K562 (cell line): ENCODE measurements around the gene CABP2. TPM values are rescaled to one million over a fixed set of nuclear protein-coding genes. Genes with fewer than 3 reads are reported as not detected.

Experiments
- ATAC-seq: fragments of 200-7000 bp; cut with Tn5 transposase; 3 replicates; pipeline ENCODE4 v1.9.1; 2020; ENCODE audit warnings: moderate library complexity
- BruUV-seq: library from RNA; stranded (reverse); fragments of 400-500 nt; replicated peaks from 2 replicates; lab custom pipeline; 2021; lab: Mats Ljungman, UMichigan
- CTCF ChIA-PET: fragments of 300-600 bp; formaldehyde crosslinking; extraction: SDS; loops from one replicate; lab custom pipeline; 2021; ENCODE audit warnings: low intra/inter-chr PET ratio; lab: Yijun Ruan, JAX
- POLR2A ChIA-PET: fragments of 300-600, 350-650 bp; sonication (Branson Sonifier 250); formaldehyde crosslinking; extraction: SDS; loops from one replicate; lab custom pipeline; 2021; ENCODE audit warnings: antibody characterized with exemption, inconsistent platforms; lab: Yijun Ruan, JAX
- DNase-seq, 4 experiments: peaks; one replicate each; pipeline versions ENCODE4 v3.0.0 to v3.0.0-alpha.2; 2011 to 2018; ENCODE audit warnings: low spot score in 3 of 4, mixed read lengths in 3 of 4; ENCODE audit errors: extremely low read depth in 1 of 4
- FAIRE-seq: peaks from 2 replicates; lab custom pipeline; 2011; peaks lifted over from hg19 to GRCh38; lab: Jason Lieb, UNC
- H2AFZ ChIP-seq: 2 replicates; pipeline ENCODE4 v1.6.0; 2011; ENCODE audit warnings: low read depth, low read length, control low read depth, inconsistent platforms
- H3K27ac ChIP-seq: fragments of 200-600 bp; 3 replicates; pipeline ENCODE4 v1.8.0; 2011; ENCODE audit warnings: low read depth, mild to moderate bottlenecking, control low read depth, inconsistent platforms, low read length, moderate library complexity, mixed read lengths; ENCODE audit errors: extremely low read depth
- H3K27me3 ChIP-seq, 2 experiments: fragments of 300-600 bp in 1 of 2; 2 replicates in 1 of 2; 3 replicates in 1 of 2; pipeline versions ENCODE4 v1.6.0 to v1.8.0; 2011; ENCODE audit warnings: inconsistent platforms in 2 of 2, low read length in 2 of 2, mild to moderate bottlenecking in 1 of 2, mixed read lengths in 1 of 2, moderate library complexity in 1 of 2; ENCODE audit not compliant: control insufficient read depth in 2 of 2, insufficient read depth in 2 of 2
- H3K36me3 ChIP-seq: fragments of 300-600 bp; 3 replicates; pipeline ENCODE4 v1.8.0; 2011; ENCODE audit warnings: mild to moderate bottlenecking, low read length, inconsistent platforms; ENCODE audit not compliant: control insufficient read depth, insufficient read depth
- H3K4me1 ChIP-seq, 2 experiments: fragments of 200-600 bp in 1 of 2; replicated peaks in 1 of 2; 2 replicates in 1 of 2; 3 replicates in 1 of 2; pipeline versions ENCODE4 v1.5.1 to v1.8.0; 2011; ENCODE audit warnings: inconsistent platforms in 2 of 2, low read length in 2 of 2, mild to moderate bottlenecking in 1 of 2, mixed read lengths in 1 of 2, moderate library complexity in 1 of 2; ENCODE audit not compliant: control insufficient read depth in 2 of 2, insufficient read depth in 2 of 2
- H3K4me2 ChIP-seq: 2 replicates; pipeline ENCODE4 v1.6.1; 2011; ENCODE audit warnings: low read length, control low read depth, inconsistent platforms, mixed read lengths; ENCODE audit not compliant: insufficient read depth
- H3K4me3 ChIP-seq: fragments of 200-600 bp; sonication (generic), shearing (Covaris generic); 2 replicates; pipeline ENCODE4 v1.5.1; 2016; ENCODE audit warnings: control low read depth, inconsistent platforms
- H3K79me2 ChIP-seq: fragments of 200-600 bp; 3 replicates; pipeline ENCODE4 v1.8.0; 2011; ENCODE audit warnings: low read length, inconsistent platforms; ENCODE audit not compliant: control insufficient read depth, insufficient read depth
- H3K9ac ChIP-seq, 2 experiments: 2 replicates each; pipeline versions ENCODE4 v1.6.0 to v1.6.1; 2011; ENCODE audit warnings: low read depth in 2 of 2, low read length in 2 of 2, control low read depth in 1 of 2, inconsistent platforms in 1 of 2, mild to moderate bottlenecking in 1 of 2, mixed read lengths in 1 of 2; ENCODE audit not compliant: insufficient read depth in 1 of 2
- H3K9me1 ChIP-seq: one replicate; pipeline ENCODE4 v1.6.0; 2011; ENCODE audit warnings: inconsistent platforms, mild to moderate bottlenecking, low read length, moderate library complexity; ENCODE audit not compliant: control insufficient read depth, insufficient read depth
- H3K9me3 ChIP-seq: replicated peaks from 2 replicates; pipeline ENCODE4 v1.5.1; 2011; ENCODE audit warnings: low read depth, low read length, inconsistent platforms; ENCODE audit not compliant: control insufficient read depth, insufficient read depth
- H4K20me1 ChIP-seq: replicated peaks from 2 replicates; pipeline ENCODE4 v1.6.1; 2011; ENCODE audit warnings: low read length, inconsistent platforms, mixed read lengths; ENCODE audit not compliant: control insufficient read depth, insufficient read depth
- ADNP ChIP-seq: fragments of 200-800 bp; sonication (Bioruptor generic); IDR thresholded peaks from 2 replicates; pipeline ENCODE4 v1.6.1; 2016; ENCODE audit warnings: missing genetic modification characterization, missing compliant biosample characterization
- ELF2 ChIP-seq: fragments of 250-450 bp; sonication (Bioruptor Pico); IDR thresholded peaks from 2 replicates; pipeline ENCODE4 v1.5.0; 2021; ENCODE audit warnings: mild to moderate bottlenecking
- ELF4 ChIP-seq: fragments of 450-650 bp; formaldehyde crosslinking; IDR thresholded peaks from 2 replicates; pipeline ENCODE4 v1.4.0; 2022; ENCODE audit warnings: missing genetic modification characterization
- NFXL1 ChIP-seq: fragments of 450-650 bp; formaldehyde crosslinking; IDR thresholded peaks from 2 replicates; pipeline ENCODE4 v1.4.0; 2021; ENCODE audit warnings: mild to moderate bottlenecking
- RBM25 ChIP-seq: fragments of 200-400 bp; formaldehyde crosslinking; IDR thresholded peaks from 2 replicates; pipeline ENCODE4 v1.6.1; 2018; ENCODE audit warnings: low read length, low read depth, moderate library complexity; ENCODE audit not compliant: severe bottlenecking
- SAP30 ChIP-seq: fragments of 200-600 bp; sonication (generic); IDR thresholded peaks from 2 replicates; pipeline ENCODE4 v1.6.1; 2012; ENCODE audit warnings: borderline replicate concordance, low read depth, mild to moderate bottlenecking, moderate library complexity, low read length, control low read depth, inconsistent platforms; ENCODE audit not compliant: insufficient read depth, poor library complexity, severe bottlenecking
- WGBS: fragments of 100-300 bp; shearing (Covaris generic); methylation state at CpG from one replicate; pipeline ENCODE4 v1.1.6; 2016; ENCODE audit warnings: low coverage, mixed read lengths; ENCODE audit not compliant: insufficient coverage; ENCODE audit errors: missing lambda C conversion rate; 5-methylcytosine and 5-hydroxymethylcytosine counted together
- in situ Hi-C: fragments of 300-500 bp; cut with MboI; formaldehyde crosslinking; loops from 4 replicates; pipeline ENCODE4 v1.15.0; 2018; ENCODE audit warnings: inconsistent platforms, mixed read lengths
- intact Hi-C: fragments of 100-400 bp; cut with micrococcal nuclease; formaldehyde crosslinking; loops from 2 replicates; pipeline ENCODE4 v1.14.2; 2022
- polyA plus RNA-seq, 8 experiments: library from polyadenylated mRNA; depleted of rRNA in 4 of 8; stranded (reverse) in 5 of 8; unstranded in 3 of 8; fragments of >200 nt; fragmentation: Nextera tagmentation in 2 of 8; fragmentation: Illumina TruSeq in 1 of 8; extraction: Ambion mirVana in 2 of 8; extraction: Trizol in 1 of 8; gene quantifications; 2 replicates each; pipeline versions ENCODE4 v1.2.1 to v1.2.3, GENCODE V29; 2011 to 2014; ENCODE audit warnings: inconsistent platforms in 1 of 8, missing spikeins in 1 of 8
- total RNA-seq, 7 experiments: library from RNA; depleted of rRNA in 6 of 7; stranded (reverse); fragments of >200 nt in 6 of 7; fragmentation: Illumina TruSeq in 2 of 7; extraction: Trizol in 2 of 7; gene quantifications; 2 replicates each; pipeline versions ENCODE4 v1.2.1 to v1.2.3, GENCODE V29; 2011 to 2021; ENCODE audit warnings: low replicate concordance in 1 of 7
- TF ChIP-seq, protein P1 (sequence below): sonication (generic); formaldehyde crosslinking; IDR thresholded peaks from 2 replicates; pipeline ENCODE4 v1.8.0; 2022; ENCODE audit warnings: mild to moderate bottlenecking, missing genetic modification reagents, borderline replicate concordance

CABP2 gene
- total and polyA plus RNA-seq, 9 of the 15 experiments (the other 6 are each of a cell fraction or from before 2014, with no cell fraction given) = not detected

DNA sequence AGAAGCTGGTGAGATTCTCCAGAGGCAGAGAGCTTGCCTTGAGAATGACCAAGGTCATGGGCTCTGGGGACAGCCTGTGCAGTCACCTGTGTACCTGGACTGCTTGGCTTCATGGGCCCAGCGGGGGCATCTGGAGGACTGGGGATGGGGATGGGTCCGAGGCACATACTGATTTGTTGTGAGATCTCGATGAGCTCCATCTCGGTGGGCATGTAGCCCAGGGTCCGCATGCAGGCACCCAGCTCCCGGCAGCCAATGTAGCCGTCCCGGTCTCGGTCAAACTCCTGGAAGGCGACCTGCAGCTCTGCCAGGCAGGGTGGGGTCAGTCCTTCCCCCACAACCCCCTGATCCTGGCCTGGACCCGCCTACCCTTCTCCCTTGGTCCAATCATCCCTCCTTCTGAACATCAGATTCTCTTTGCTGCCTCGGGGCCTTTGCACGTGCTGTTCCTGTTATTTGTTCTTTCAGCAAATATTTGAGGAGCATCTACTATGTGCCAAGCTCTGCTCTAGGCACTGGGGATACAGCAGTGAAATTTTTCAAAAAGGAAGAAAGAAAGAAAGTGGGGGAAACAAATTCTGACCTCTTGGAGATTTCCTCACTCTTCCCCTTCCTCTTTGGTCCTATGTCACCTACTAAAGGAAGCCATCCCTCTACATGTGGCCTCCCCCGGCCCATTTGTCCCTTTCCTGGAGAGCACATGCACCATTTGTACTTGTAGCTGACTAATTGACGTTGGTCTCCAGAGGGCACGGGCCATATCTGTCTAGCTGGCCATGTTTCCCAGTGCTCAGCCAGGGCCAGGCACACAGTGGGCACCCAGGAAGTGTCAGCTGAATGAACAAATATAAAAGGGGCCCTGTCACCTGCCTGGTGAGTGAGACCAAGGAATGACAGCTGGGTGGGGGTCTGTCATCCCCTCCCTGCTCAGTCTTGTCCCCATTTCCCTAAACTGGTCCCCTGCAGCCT, 2.1 kb downstream of the CABP2 start:
- peaks cover 0 to 40% of the 10 kb centered on the region in 2 experiments; a peak in 2 of 5 replicates for H3K4me1 ChIP-seq
- ATAC-seq (no peak), DNase-seq (no peak), FAIRE-seq (no peak)
- intact Hi-C loops (no loop called here), in situ Hi-C loops (no loop called here)
- WGBS = 20% methylated on average over 13 of the region's 16 CpGs
- no peak overlapping the region for H2AFZ ChIP-seq
- H3K4me3 ChIP-seq = no peak overlapping the region
- no peak overlapping the region for H3K27ac ChIP-seq
- H3K27me3 ChIP-seq = peaks cover 2 to 43% of the 10 kb centered on the region in 2 experiments; a peak in 4 of 5 replicates
- no peak for TF ChIP-seq NFXL1
- 0 out of 2 replicates have a peak, but pooled peaks have one; percentile 22 for TF ChIP-seq ADNP
- TF ChIP-seq RBM25 = peak; percentile 73
- TF ChIP-seq, protein P1, sequence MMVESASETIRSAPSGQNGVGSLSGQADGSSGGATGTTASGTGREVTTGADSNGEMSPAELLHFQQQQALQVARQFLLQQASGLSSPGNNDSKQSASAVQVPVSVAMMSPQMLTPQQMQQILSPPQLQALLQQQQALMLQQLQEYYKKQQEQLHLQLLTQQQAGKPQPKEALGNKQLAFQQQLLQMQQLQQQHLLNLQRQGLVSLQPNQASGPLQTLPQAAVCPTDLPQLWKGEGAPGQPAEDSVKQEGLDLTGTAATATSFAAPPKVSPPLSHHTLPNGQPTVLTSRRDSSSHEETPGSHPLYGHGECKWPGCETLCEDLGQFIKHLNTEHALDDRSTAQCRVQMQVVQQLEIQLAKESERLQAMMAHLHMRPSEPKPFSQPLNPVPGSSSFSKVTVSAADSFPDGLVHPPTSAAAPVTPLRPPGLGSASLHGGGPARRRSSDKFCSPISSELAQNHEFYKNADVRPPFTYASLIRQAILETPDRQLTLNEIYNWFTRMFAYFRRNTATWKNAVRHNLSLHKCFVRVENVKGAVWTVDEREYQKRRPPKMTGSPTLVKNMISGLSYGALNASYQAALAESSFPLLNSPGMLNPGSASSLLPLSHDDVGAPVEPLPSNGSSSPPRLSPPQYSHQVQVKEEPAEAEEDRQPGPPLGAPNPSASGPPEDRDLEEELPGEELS (CRISPR knock-in tag) = no peak
- TF ChIP-seq ELF2 (CRISPR knock-in tag) = no peak
- no peak for TF ChIP-seq ELF4 (CRISPR knock-in tag)
- TF ChIP-seq SAP30 = no peak
- no peaks in the 10 kb centered on the region for H3K9me3 ChIP-seq
- 0 out of 2 replicates have a peak, but pooled peaks cover 7% of the 10 kb centered on the region for H4K20me1 ChIP-seq
- no peaks in the 10 kb centered on the region for H3K9me1 ChIP-seq
- no TSS peak for BruUV-seq
- H3K36me3 ChIP-seq = no peaks in the 10 kb centered on the region
- CTCF ChIA-PET = no interaction called here
- H3K4me2 ChIP-seq = no peak overlapping the region
- peak overlapping the region in 1 of 2 experiments; percentile 43; a peak in 1 of 4 replicates for H3K9ac ChIP-seq
- POLR2A ChIA-PET = interaction anchor here (0.6 to 1.6 kb wide), 4 partner anchors 9 to 1105 kb away, joined by 3 to 7 read pairs (median 4); no protein-coding TSS in a partner anchor
- no peaks in the 10 kb centered on the region for H3K79me2 ChIP-seq
